Kidney epithelial cell (primary cell): ENCODE measurements around the gene ATP5F1D. TPM values are rescaled to one million over a fixed set of nuclear protein-coding genes. Genes with fewer than 3 reads are reported as not detected.

Source experiments
- DNase-seq: peaks from one replicate; pipeline ENCODE4 v3.0.0-alpha.2; 2010; ENCODE audit warnings: low read depth
- H3K27me3 ChIP-seq: 2 replicates; pipeline ENCODE4 v1.6.0; 2011; ENCODE audit warnings: low read length; ENCODE audit not compliant: control insufficient read depth, insufficient read depth
- H3K36me3 ChIP-seq: 2 replicates; pipeline ENCODE4 v1.5.1; 2011; ENCODE audit warnings: low read length; ENCODE audit not compliant: control insufficient read depth, insufficient read depth
- H3K4me3 ChIP-seq: 2 replicates; pipeline ENCODE4 v1.5.1; 2011; ENCODE audit warnings: low read depth, mild to moderate bottlenecking, control low read depth, low read length
- total RNA-seq: library from RNA; depleted of rRNA; stranded (reverse); fragments of >200 nt; gene quantifications from 2 replicates; pipeline ENCODE4 v1.2.3, GENCODE V29; 2015
- TF ChIP-seq, protein P1 (sequence below): IDR thresholded peaks from 2 replicates; pipeline ENCODE4 v1.5.1; 2011; ENCODE audit warnings: mild to moderate bottlenecking, moderate library complexity, low read length, control low read depth, inconsistent platforms; ENCODE audit not compliant: insufficient read depth, poor library complexity, severe bottlenecking

The ATP5F1D gene
- total RNA-seq, 1 donor from 2014 or later, result 55.3 TPM

DNA sequence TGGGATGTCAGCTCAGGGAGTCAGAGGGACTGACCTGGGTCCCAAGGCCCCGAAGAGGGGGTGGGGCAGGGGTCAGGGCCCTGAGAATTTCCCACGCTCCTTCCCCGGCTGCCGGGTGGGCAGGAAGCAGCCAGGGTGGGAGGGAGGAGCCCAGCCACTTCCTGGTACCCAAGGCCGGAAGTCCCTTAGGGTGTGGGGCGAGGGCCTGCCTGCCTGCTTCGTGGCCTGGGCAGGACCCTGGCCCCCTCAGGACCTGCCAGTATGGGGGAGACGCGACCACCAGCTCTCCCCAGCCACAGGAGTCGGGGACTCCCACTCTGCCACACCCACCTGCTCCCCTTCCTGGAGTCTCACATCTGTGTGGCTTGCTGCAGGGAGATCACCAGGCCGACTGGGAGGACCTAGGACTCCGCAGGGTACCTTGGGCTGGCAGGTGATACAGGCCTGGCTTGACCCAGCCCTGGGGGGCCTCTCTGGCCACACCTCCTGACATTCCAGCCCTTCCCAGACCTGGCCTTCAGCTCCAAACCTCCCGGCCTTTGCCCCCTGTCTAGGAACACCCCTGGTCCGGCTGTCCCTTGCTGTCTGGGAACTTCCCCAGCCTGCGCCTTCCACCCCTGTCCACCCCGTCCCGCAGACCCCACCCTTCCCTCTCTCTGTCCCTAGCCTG lies 17.8 kb downstream of the ATP5F1D start:
- no peak for DNase-seq
- Histone ChIP-seq H3K36me3 (peaks cover 6% of the 10 kb centered on the region), H3K4me3 (no peak overlapping the region), H3K27me3 (no peaks in the 10 kb centered on the region)
- TF ChIP-seq, protein P1, sequence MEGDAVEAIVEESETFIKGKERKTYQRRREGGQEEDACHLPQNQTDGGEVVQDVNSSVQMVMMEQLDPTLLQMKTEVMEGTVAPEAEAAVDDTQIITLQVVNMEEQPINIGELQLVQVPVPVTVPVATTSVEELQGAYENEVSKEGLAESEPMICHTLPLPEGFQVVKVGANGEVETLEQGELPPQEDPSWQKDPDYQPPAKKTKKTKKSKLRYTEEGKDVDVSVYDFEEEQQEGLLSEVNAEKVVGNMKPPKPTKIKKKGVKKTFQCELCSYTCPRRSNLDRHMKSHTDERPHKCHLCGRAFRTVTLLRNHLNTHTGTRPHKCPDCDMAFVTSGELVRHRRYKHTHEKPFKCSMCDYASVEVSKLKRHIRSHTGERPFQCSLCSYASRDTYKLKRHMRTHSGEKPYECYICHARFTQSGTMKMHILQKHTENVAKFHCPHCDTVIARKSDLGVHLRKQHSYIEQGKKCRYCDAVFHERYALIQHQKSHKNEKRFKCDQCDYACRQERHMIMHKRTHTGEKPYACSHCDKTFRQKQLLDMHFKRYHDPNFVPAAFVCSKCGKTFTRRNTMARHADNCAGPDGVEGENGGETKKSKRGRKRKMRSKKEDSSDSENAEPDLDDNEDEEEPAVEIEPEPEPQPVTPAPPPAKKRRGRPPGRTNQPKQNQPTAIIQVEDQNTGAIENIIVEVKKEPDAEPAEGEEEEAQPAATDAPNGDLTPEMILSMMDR, result no peak

DNA sequence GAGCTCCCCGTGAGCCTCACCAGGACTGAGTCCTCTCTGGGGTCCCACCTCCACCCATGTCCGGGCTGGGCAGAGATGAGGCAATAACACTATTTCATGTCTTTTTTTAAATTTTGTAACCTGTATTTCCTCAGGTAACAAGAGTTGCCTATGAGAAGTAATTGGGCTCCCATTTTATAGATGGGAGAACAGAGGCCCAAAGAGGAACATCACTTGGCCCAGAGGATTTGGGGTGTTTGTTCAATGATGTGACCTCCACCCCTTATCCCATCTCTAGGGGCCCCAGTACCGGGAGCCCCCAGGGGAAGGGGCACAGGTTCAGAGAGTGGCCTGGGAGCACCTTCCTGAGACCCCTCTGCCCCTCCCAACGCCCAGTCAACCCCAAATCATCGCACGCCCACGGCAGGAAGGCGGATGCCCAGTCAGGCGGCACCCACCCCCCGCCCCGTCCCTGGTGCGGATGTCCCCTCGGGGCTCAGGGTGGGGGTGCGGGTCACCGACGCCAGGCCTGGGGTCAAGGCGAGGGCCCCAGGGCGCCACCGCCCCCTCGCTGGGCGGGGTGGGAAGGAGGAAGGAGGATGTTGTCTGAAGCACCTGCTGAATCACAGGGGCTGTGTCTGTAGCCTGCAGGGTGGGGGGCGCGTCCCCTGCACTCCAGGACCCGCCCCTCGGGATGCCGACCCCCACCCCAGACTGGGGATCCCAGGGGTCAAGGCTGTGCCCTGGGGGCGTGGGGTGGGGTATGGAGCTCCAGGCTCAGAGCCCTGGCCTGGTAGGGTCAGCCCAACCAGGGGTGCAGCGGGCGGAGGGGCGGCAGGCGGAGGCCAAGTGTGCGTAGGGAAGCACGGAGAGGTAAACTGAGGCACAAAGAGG lies 18.6 kb downstream of the ATP5F1D start:
- no peak for DNase-seq

DNA sequence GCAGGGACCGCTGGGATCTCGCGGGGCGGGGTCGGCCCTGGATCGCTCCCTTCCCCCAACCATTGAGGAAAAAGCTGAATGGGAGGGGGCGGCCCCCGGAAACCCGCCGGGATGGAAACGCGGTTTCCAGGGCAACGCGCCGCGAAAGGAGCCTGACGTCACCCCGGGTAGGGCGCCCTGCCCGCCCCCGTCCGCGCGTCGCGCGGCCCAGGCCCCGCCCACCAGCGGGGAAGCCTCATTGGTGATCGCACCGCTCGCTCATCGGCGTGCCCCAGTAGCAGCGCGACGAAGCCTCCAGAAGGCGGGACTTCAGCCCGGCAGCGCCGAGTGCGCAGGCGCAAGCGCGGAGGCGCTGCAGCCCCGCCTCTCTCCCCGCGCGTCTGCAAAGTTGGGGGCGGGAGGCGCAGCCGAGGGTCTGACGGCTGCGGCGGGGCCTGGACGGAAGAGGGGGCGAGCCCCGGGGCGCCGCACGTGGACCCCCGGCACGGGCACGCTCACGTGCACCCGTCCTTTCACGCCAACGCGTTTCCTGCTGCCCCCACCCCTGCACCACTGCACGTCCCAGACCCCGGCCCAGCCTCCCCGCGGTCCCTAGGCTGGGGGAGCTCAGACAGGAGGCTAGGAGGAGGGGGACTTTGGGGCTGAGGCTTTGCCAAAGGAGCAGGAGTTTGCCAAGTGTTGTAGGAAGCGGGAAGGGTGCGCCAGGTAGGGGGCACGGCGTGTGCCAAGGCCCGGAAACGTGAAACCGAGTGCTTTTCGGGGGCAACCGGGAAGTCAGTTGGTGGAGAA lies 19.4 kb downstream of the ATP5F1D start:
- Histone ChIP-seq H3K4me3 (peak overlapping the region; percentile 76), H3K27me3 (no peaks in the 10 kb centered on the region), H3K36me3 (peaks cover 1% of the 10 kb centered on the region)
- TF ChIP-seq, protein P1, result no peak
- DNase-seq, result no peak

More for the DNA sequence above, 18.6 kb downstream of the ATP5F1D start:
- Histone ChIP-seq H3K27me3 (no peaks in the 10 kb centered on the region), H3K4me3 (peak overlapping the region; percentile 17), H3K36me3 (peaks cover 3% of the 10 kb centered on the region)
- TF ChIP-seq, protein P1, result no peak

DNA sequence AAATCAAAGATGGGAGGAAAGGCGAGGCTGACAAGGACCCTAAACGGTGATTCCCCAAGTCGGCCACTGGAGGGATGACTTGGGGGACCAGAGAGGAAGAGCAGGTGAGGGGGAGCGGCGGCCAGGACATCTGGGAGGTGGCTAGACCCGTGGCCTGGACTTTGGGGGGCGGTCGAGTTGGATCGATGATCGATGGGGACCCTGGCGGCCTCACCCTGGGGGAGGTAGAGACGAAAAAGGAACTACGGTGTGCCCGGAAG lies 19.9 kb downstream of the ATP5F1D start:
- H3K36me3 ChIP-seq, result peaks cover 1% of the 10 kb centered on the region
- DNase-seq, result no peak
- TF ChIP-seq, protein P1, result peak; percentile 19
- no peaks in the 10 kb centered on the region for H3K27me3 ChIP-seq
- peak overlapping the region; percentile 76 for H3K4me3 ChIP-seq

DNA sequence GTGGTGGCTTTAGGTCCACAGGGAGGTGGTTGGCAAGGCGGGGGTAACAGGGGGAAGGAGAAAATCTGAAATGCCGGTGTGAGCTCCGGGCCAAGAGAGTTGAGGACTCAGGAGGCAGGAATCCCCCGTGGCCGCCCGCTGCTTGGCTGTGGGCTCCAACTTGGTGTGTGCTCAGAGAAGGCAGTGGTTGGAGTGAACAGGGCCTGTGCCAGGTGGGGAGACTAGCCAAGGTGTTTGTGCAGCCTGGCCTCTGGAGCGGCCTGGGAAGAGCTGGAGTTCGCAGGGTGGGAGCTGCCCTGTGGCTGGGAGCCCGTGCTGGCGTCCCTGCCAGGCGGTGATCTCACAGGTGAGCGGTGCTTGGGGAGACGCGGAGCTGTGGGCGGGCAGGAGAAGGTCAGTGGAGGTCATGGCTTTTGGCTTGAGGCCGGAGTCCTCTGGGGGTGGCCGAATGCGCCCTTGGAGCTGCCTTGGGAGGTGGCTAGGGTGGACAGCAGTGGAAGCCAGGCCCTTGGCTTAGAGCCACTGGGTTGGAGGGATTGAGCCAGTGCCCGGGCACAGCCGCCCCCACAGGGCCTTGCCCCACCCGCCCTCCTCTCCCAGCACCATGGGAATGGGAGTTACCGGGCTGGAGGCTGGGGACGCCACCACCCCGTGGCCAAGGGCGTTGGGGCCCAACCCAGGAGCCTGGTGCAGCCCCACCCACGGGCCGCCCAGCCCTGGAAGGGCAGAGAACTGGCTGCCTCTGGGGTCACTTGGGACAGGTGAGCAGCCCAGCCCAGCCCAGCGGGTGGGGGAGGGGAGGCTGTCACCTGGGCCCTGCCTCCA lies 20.5 kb downstream of the ATP5F1D start:
- peak overlapping the region; percentile 76 for H3K4me3 ChIP-seq
- no peaks in the 10 kb centered on the region for H3K36me3 ChIP-seq
- no peak for DNase-seq
- TF ChIP-seq, protein P1, result no peak
- no peaks in the 10 kb centered on the region for H3K27me3 ChIP-seq
